ENCODE results near the gene TACC2. TPM values are rescaled to one million over a fixed set of nuclear protein-coding genes. Genes with fewer than 3 reads are reported as not detected.
"Not testable (repeated sequence)": the region's sequence is repeated elsewhere in the genome, so short reads cannot be mapped to it uniquely, and the experiment has no call there.

Gene TACC2
- total RNA-seq, 8 experiments from 2014 or later, result 14.0 to 63.3 (median 31.9) TPM

- WGBS, 10 experiments, result 57 to 100% (median 94%) methylated on average over 2 to 8 of the region's 8 CpGs; no CpG with 5 or more reads in 6 of the 10 experiments
- in situ Hi-C loops (cut with MboI; ENCODE audit: low pct_unique_long_range_greater_than_20kb in 2 of 9, low sequenced_read_pairs in 9 of 9, unreplicated experiment in 9 of 9); H3K4me1 ChIP-seq (replicated peaks in 1 of 2); H3K27ac ChIP-seq; H3K4me3 ChIP-seq; ATAC-seq (replicated peaks in 6 of 8): not testable (repeated sequence)
These were observed 19.9 kb upstream of the TACC2 start for GRCh38 chr10:121969086-121969485.

- no peak for ATAC-seq (replicated peaks in 6 of 8)
- 0 to 31% (median 12%) methylated on average over 2 to 15 of the region's 21 CpGs for WGBS, 10 experiments
- Histone ChIP-seq H3K4me1 (replicated peaks in 1 of 2) (peaks cover 7 to 10% of the 10 kb centered on the region in 2 donors), H3K27ac (no peak overlapping the region), H3K4me3 (peak overlapping the region; percentile 73 to 96 (median 94))
- in situ Hi-C loops (cut with MboI; ENCODE audit: low pct_unique_long_range_greater_than_20kb in 2 of 9, low sequenced_read_pairs in 9 of 9, unreplicated experiment in 9 of 9), result no loop called here
These were observed 14.9 kb upstream of the TACC2 start for GRCh38 chr10:121974019-121974534.

GRCh38 chr10:121974535-121975294 is 14.2 kb upstream of the TACC2 start, which contains the start of gene NSMCE4A:
Gene NSMCE4A, minus strand, starts transcription at chr10:121975217. Its CDS starts 52 bp downstream, at chr10:121975165.
- Histone ChIP-seq H3K4me1 (replicated peaks in 1 of 2) (peaks cover 7 to 10% of the 10 kb centered on the region in 2 donors), H3K27ac (peak within 1 kb of the TSS; percentile 53 to 84)
- WGBS, 10 experiments, result no CpG with 5 or more reads among the region's 101 CpGs

GRCh38 chr10:121975295-121976086 is 13.5 kb upstream of the TACC2 start:
- H3K4me1 ChIP-seq (replicated peaks in 1 of 2), result peaks cover 7 to 10% of the 10 kb centered on the region in 2 donors
- in situ Hi-C loops (cut with MboI; ENCODE audit: low pct_unique_long_range_greater_than_20kb in 2 of 9, low sequenced_read_pairs in 9 of 9, unreplicated experiment in 9 of 9), result no loop called here
- peak overlapping the region; percentile 53 to 84 for H3K27ac ChIP-seq
- H3K4me3 ChIP-seq, result peak overlapping the region; percentile 73 to 96 (median 94)
- WGBS, 10 experiments, result 93 to 100% (median 100%) methylated on average over 2 to 4 of the region's 21 CpGs; no CpG with 5 or more reads in 2 of the 10 experiments
- peak in 2 of 8 experiments; percentile 10 to 11 for ATAC-seq (replicated peaks in 6 of 8)

More at GRCh38 chr10:121974535-121975294, 14.2 kb upstream of the TACC2 start, which contains the start of gene NSMCE4A:
- in situ Hi-C loops (cut with MboI; ENCODE audit: low pct_unique_long_range_greater_than_20kb in 2 of 9, low sequenced_read_pairs in 9 of 9, unreplicated experiment in 9 of 9), result no loop called here
- H3K4me3 ChIP-seq, result peak within 1 kb of the TSS; percentile 73 to 96 (median 94)
- ATAC-seq (replicated peaks in 6 of 8), result peak; percentile 85 to 91 (median 88)

GRCh38 chr10:121976607-121977006 is 12.4 kb upstream of the TACC2 start:
- no peak overlapping the region for H3K27ac ChIP-seq
- H3K4me1 ChIP-seq (replicated peaks in 1 of 2), result peaks cover 7 to 10% of the 10 kb centered on the region in 2 donors
- no peak overlapping the region for H3K4me3 ChIP-seq
- ATAC-seq (replicated peaks in 6 of 8), result no peak
- 89 to 97% (median 93%) methylated on average over 2 to 6 of the region's 6 CpGs; no CpG with 5 or more reads in 3 of the 10 experiments for WGBS, 10 experiments
- in situ Hi-C loops (cut with MboI; ENCODE audit: low pct_unique_long_range_greater_than_20kb in 2 of 9, low sequenced_read_pairs in 9 of 9, unreplicated experiment in 9 of 9), result no loop called here

GRCh38 chr10:121978511-121978910 is 10.5 kb upstream of the TACC2 start:
- Histone ChIP-seq H3K4me3 (no peak overlapping the region), H3K4me1 (replicated peaks in 1 of 2) (peaks cover 5 to 6% of the 10 kb centered on the region in 2 donors), H3K27ac (no peak overlapping the region)
- in situ Hi-C loops (cut with MboI; ENCODE audit: low pct_unique_long_range_greater_than_20kb in 2 of 9, low sequenced_read_pairs in 9 of 9, unreplicated experiment in 9 of 9), result no loop called here
- no CpG with 5 or more reads among the region's 26 CpGs for WGBS, 10 experiments
- ATAC-seq (replicated peaks in 6 of 8), result no peak

GRCh38 chr10:121981346-121981745 is 7.6 kb upstream of the TACC2 start:
- in situ Hi-C loops (cut with MboI; ENCODE audit: low pct_unique_long_range_greater_than_20kb in 2 of 9, low sequenced_read_pairs in 9 of 9, unreplicated experiment in 9 of 9), result no loop called here
- WGBS, 10 experiments, result 0 to 100% (median 57%) methylated on average over 1 to 2 of the region's 2 CpGs; no CpG with 5 or more reads in 2 of the 10 experiments
- H3K4me3 ChIP-seq, result no peak overlapping the region
- no peaks in the 10 kb centered on the region for H3K4me1 ChIP-seq (replicated peaks in 1 of 2)
- no peak for ATAC-seq (replicated peaks in 6 of 8)
- no peak overlapping the region for H3K27ac ChIP-seq

- no peak for ATAC-seq (replicated peaks in 6 of 8)
- no peak overlapping the region for H3K4me3 ChIP-seq
- WGBS, 10 experiments, result 38 to 93% (median 56%) methylated on average over 1 to 5 of the region's 5 CpGs; no CpG with 5 or more reads in 1 of the 10 experiments
- no peaks in the 10 kb centered on the region for H3K4me1 ChIP-seq (replicated peaks in 1 of 2)
- H3K27ac ChIP-seq, result no peak overlapping the region
- in situ Hi-C loops (cut with MboI; ENCODE audit: low pct_unique_long_range_greater_than_20kb in 2 of 9, low sequenced_read_pairs in 9 of 9, unreplicated experiment in 9 of 9), result no loop called here
These were observed 5.1 kb upstream of the TACC2 start for GRCh38 chr10:121983852-121984251.

- Histone ChIP-seq H3K4me1 (replicated peaks in 1 of 2) (no peaks in the 10 kb centered on the region), H3K4me3 (no peak overlapping the region), H3K27ac (no peak overlapping the region)
- in situ Hi-C loops (cut with MboI; ENCODE audit: low pct_unique_long_range_greater_than_20kb in 2 of 9, low sequenced_read_pairs in 9 of 9, unreplicated experiment in 9 of 9), result no loop called here
- no peak for ATAC-seq (replicated peaks in 6 of 8)
- 25 to 100% (median 67%) methylated on average over 1 to 2 of the region's 2 CpGs; no CpG with 5 or more reads in 5 of the 10 experiments for WGBS, 10 experiments
These were observed 4.5 kb upstream of the TACC2 start for GRCh38 chr10:121984463-121984862.

GRCh38 chr10:121990015-121990677 is 1.2 kb downstream of the TACC2 start:
- ATAC-seq (replicated peaks in 6 of 8), result no peak
- in situ Hi-C loops (cut with MboI; ENCODE audit: low pct_unique_long_range_greater_than_20kb in 2 of 9, low sequenced_read_pairs in 9 of 9, unreplicated experiment in 9 of 9), result no loop called here
- H3K4me1 ChIP-seq (replicated peaks in 1 of 2), result peaks cover 0 to 9% of the 10 kb centered on the region in 2 donors
- H3K27ac ChIP-seq, result no peak overlapping the region
- 52 to 100% (median 74%) methylated on average over 1 to 9 of the region's 9 CpGs for WGBS, 10 experiments
- no peak overlapping the region for H3K4me3 ChIP-seq

GRCh38 chr10:121991727-121992126 is 2.8 kb downstream of the TACC2 start:
- H3K4me3 ChIP-seq; H3K27ac ChIP-seq; in situ Hi-C loops (cut with MboI; ENCODE audit: low pct_unique_long_range_greater_than_20kb in 2 of 9, low sequenced_read_pairs in 9 of 9, unreplicated experiment in 9 of 9); ATAC-seq (replicated peaks in 6 of 8); H3K4me1 ChIP-seq (replicated peaks in 1 of 2): not testable (repeated sequence)
- WGBS, 10 experiments, result 25 to 100% (median 88%) methylated on average over 1 to 4 of the region's 4 CpGs; no CpG with 5 or more reads in 2 of the 10 experiments

- Histone ChIP-seq H3K27ac (no peak overlapping the region), H3K4me1 (replicated peaks in 1 of 2) (peaks cover 0 to 9% of the 10 kb centered on the region in 2 donors), H3K4me3 (no peak overlapping the region)
- in situ Hi-C loops (cut with MboI; ENCODE audit: low pct_unique_long_range_greater_than_20kb in 2 of 9, low sequenced_read_pairs in 9 of 9, unreplicated experiment in 9 of 9), result no loop called here
- peak; percentile 67 to 99 (median 82) for ATAC-seq (replicated peaks in 6 of 8)
- WGBS, 10 experiments, result 6 to 64% (median 32%) methylated on average over 2 to 7 of the region's 10 CpGs; no CpG with 5 or more reads in 2 of the 10 experiments
These were observed 5.5 kb downstream of the TACC2 start for GRCh38 chr10:121994429-121994941.
